GM19438 (cell line): Measurements from ENCODE around the gene SLC25A4.
"Not testable (repeated sequence)": the region's sequence is repeated elsewhere in the genome, so short reads cannot be mapped to it uniquely, and the experiment has no call there.

Experiments used
- ATAC-seq: cut with Tn5 transposase; IDR thresholded peaks from one replicate; pipeline ENCODE4 v1.9.1; 2021; ENCODE audit warnings: low read depth; ENCODE audit not compliant: unreplicated experiment

The SLC25A4 gene

GRCh38 chr4:185142912-185143600, at the start of gene SLC25A4:
Gene SLC25A4 (plus strand): TSS chr4:185143266. CDS start chr4:185143373, 107 bp downstream.
- peak; percentile 98 for ATAC-seq

- ATAC-seq = no peak
Observed at GRCh38 chr4:185093603-185094002, 49.5 kb upstream of the SLC25A4 start.

- no peak for ATAC-seq
Observed at GRCh38 chr4:185096032-185096653, 46.9 kb upstream of the SLC25A4 start.

- no peak for ATAC-seq
Observed at GRCh38 chr4:185098474-185098873, 44.6 kb upstream of the SLC25A4 start.

- no peak for ATAC-seq
Observed at GRCh38 chr4:185099024-185099682, 43.9 kb upstream of the SLC25A4 start.

GRCh38 chr4:185099940-185100339, 43.1 kb upstream of the SLC25A4 start:
- ATAC-seq = no peak

GRCh38 chr4:185100423-185100822, 42.6 kb upstream of the SLC25A4 start:
- no peak for ATAC-seq

- ATAC-seq = no peak
Observed at GRCh38 chr4:185101354-185101890, 41.6 kb upstream of the SLC25A4 start.

GRCh38 chr4:185104733-185105132, 38.3 kb upstream of the SLC25A4 start:
- ATAC-seq = no peak

GRCh38 chr4:185106353-185106752, 36.7 kb upstream of the SLC25A4 start:
- ATAC-seq = no peak

- ATAC-seq = not testable (repeated sequence)
Observed at GRCh38 chr4:185107574-185107973, 35.5 kb upstream of the SLC25A4 start.

GRCh38 chr4:185108185-185108584, 34.9 kb upstream of the SLC25A4 start:
- ATAC-seq = no peak

- no peak for ATAC-seq
Observed at GRCh38 chr4:185108669-185109068, 34.4 kb upstream of the SLC25A4 start.

GRCh38 chr4:185109736-185110135, 33.3 kb upstream of the SLC25A4 start:
- no peak for ATAC-seq

GRCh38 chr4:185110375-185110823, 32.7 kb upstream of the SLC25A4 start:
- no peak for ATAC-seq

- ATAC-seq = no peak
Observed at GRCh38 chr4:185112104-185112503, 31.0 kb upstream of the SLC25A4 start.

GRCh38 chr4:185113340-185113739, 29.7 kb upstream of the SLC25A4 start:
- no peak for ATAC-seq

GRCh38 chr4:185115827-185116232, 27.2 kb upstream of the SLC25A4 start:
- no peak for ATAC-seq

GRCh38 chr4:185117300-185117934, 25.6 kb upstream of the SLC25A4 start:
- no peak for ATAC-seq

GRCh38 chr4:185118876-185119275, 24.2 kb upstream of the SLC25A4 start:
- no peak for ATAC-seq

- not testable (repeated sequence) for ATAC-seq
Observed at GRCh38 chr4:185119467-185119866, 23.6 kb upstream of the SLC25A4 start.
